ENCODE results near the gene ZNF836. TPM values are rescaled to one million over a fixed set of nuclear protein-coding genes. Genes with fewer than 3 reads are reported as not detected.

Gene ZNF836
- polyA plus RNA-seq, 1 experiment: 3.7 TPM

- no peaks in the 10 kb centered on the region; the same call in 1 of the 2 replicates for H3K9me3 ChIP-seq (ENCODE audit: control insufficient read depth, insufficient read depth, low read length)
- ChIA-PET CTCF (interaction anchor here (0.6 to 0.9 kb wide), 4 partner anchors 44 to 339 kb away, joined by 3 to 4 read pairs (median 3); partner anchors contain the start of gene ZNF616), POLR2A (interaction anchor here (0.5 to 1.7 kb wide), 13 partner anchors 9 to 722 kb away, joined by 3 to 11 read pairs (median 5); partner anchors contain the start of genes ZNF616 and ZNF836)
- peak; percentile 100 for DNase-seq (ENCODE audit: low read depth, low spot score)
- no peak for TF ChIP-seq CTCF (IDR thresholded peaks at IDR 0.05; ENCODE audit: low read depth, low read length)
- H3K27ac ChIP-seq (ENCODE audit: low read depth, low read length): peak within 1 kb of the TSS; percentile 94
- H3K27me3 ChIP-seq (ENCODE audit: control insufficient read depth, insufficient read depth, low read length): no peaks in the 10 kb centered on the region
- H3K4me3 ChIP-seq (ENCODE audit: low read depth, low read length): peak within 1 kb of the TSS; percentile 93
Observed at GRCh38 chr19:52189735-52190486, 18.5 kb upstream of the ZNF836 start, which contains the start of gene PPP2R1A. Gene PPP2R1A, plus strand, starts transcription at chr19:52190052. Its CDS starts 45 bp downstream, at chr19:52190097.

- no peaks in the 10 kb centered on the region for H3K9me3 ChIP-seq (ENCODE audit: control insufficient read depth, insufficient read depth, low read length)
- no peak for TF ChIP-seq CTCF (IDR thresholded peaks at IDR 0.05; ENCODE audit: low read depth, low read length)
- ChIA-PET POLR2A (interaction anchor here (0.5 to 1.7 kb wide), 17 partner anchors 10 to 1006 kb away, joined by 3 to 11 read pairs (median 4); partner anchors contain the start of genes ZNF616 and ZNF836), CTCF (interaction anchor here (0.6 to 0.9 kb wide), 5 partner anchors 45 to 339 kb away, joined by 3 to 4 read pairs (median 3); partner anchors contain the start of gene ZNF616)
- peak; percentile 30 for DNase-seq (ENCODE audit: low read depth, low spot score)
- no peaks in the 10 kb centered on the region for H3K27me3 ChIP-seq (ENCODE audit: control insufficient read depth, insufficient read depth, low read length)
- H3K27ac ChIP-seq (ENCODE audit: low read depth, low read length): peak overlapping the region; percentile 88
- H3K4me3 ChIP-seq (ENCODE audit: low read depth, low read length): peak overlapping the region; percentile 46
Observed at GRCh38 chr19:52188822-52189734, 17.7 kb upstream of the ZNF836 start.

GRCh38 chr19:52187407-52187806 lies 16.0 kb upstream of the ZNF836 start:
- no peak for DNase-seq (ENCODE audit: low read depth, low spot score)
- CTCF ChIA-PET: interaction anchor here (1.0 kb wide), 1 partner anchor 48 kb away, joined by 3 read pairs; the partner anchor contains the start of gene ZNF616
- TF ChIP-seq CTCF (IDR thresholded peaks at IDR 0.05; ENCODE audit: low read depth, low read length): no peak
- Histone ChIP-seq H3K9me3 (ENCODE audit: control insufficient read depth, insufficient read depth, low read length) (no peaks in the 10 kb centered on the region), H3K27me3 (ENCODE audit: control insufficient read depth, insufficient read depth, low read length) (no peaks in the 10 kb centered on the region), H3K27ac (ENCODE audit: low read depth, low read length) (no peak overlapping the region), H3K4me3 (ENCODE audit: low read depth, low read length) (no peak overlapping the region)
- POLR2A ChIA-PET: no interaction called here

- H3K9me3 ChIP-seq (ENCODE audit: control insufficient read depth, insufficient read depth, low read length): peaks cover 22% of the 10 kb centered on the region; the same call in 1 of the 2 replicates
- TF ChIP-seq CTCF (IDR thresholded peaks at IDR 0.05; ENCODE audit: low read depth, low read length): no peak
- H3K27ac ChIP-seq (ENCODE audit: low read depth, low read length): no peak overlapping the region
- ChIA-PET CTCF (no interaction called here), POLR2A (interaction anchor here (1.1 kb wide), 1 partner anchor 13 kb away, joined by 4 read pairs; no protein-coding TSS in a partner anchor)
- no peak overlapping the region for H3K4me3 ChIP-seq (ENCODE audit: low read depth, low read length)
- no peaks in the 10 kb centered on the region for H3K27me3 ChIP-seq (ENCODE audit: control insufficient read depth, insufficient read depth, low read length)
- no peak for DNase-seq (ENCODE audit: low read depth, low spot score)
Observed at GRCh38 chr19:52176574-52176973, 5.2 kb upstream of the ZNF836 start.

All from AG04450 (cell line).